Epithelial cell of esophagus (primary cell): ENCODE results near the gene ANAPC10.
"Not testable (repeated sequence)": the region's sequence is repeated elsewhere in the genome, so short reads cannot be mapped to it uniquely, and the experiment has no call there.

Experiments
- DNase-seq: peaks from one replicate; pipeline ENCODE4 v3.0.0; 2010; ENCODE audit warnings: low read depth
- H3K4me3 ChIP-seq: 2 replicates; pipeline ENCODE4 v1.5.1; 2011; ENCODE audit warnings: mild to moderate bottlenecking, low read length, control low read depth
- TF ChIP-seq, protein P1 (sequence below): IDR thresholded peaks from 2 replicates; pipeline ENCODE4 v1.5.1; 2011; ENCODE audit warnings: low read depth, mild to moderate bottlenecking, low read length, control low read depth, inconsistent platforms; ENCODE audit not compliant: insufficient read depth; ENCODE audit errors: missing control alignments

Gene ANAPC10, protein sequence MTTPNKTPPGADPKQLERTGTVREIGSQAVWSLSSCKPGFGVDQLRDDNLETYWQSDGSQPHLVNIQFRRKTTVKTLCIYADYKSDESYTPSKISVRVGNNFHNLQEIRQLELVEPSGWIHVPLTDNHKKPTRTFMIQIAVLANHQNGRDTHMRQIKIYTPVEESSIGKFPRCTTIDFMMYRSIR

DNA sequence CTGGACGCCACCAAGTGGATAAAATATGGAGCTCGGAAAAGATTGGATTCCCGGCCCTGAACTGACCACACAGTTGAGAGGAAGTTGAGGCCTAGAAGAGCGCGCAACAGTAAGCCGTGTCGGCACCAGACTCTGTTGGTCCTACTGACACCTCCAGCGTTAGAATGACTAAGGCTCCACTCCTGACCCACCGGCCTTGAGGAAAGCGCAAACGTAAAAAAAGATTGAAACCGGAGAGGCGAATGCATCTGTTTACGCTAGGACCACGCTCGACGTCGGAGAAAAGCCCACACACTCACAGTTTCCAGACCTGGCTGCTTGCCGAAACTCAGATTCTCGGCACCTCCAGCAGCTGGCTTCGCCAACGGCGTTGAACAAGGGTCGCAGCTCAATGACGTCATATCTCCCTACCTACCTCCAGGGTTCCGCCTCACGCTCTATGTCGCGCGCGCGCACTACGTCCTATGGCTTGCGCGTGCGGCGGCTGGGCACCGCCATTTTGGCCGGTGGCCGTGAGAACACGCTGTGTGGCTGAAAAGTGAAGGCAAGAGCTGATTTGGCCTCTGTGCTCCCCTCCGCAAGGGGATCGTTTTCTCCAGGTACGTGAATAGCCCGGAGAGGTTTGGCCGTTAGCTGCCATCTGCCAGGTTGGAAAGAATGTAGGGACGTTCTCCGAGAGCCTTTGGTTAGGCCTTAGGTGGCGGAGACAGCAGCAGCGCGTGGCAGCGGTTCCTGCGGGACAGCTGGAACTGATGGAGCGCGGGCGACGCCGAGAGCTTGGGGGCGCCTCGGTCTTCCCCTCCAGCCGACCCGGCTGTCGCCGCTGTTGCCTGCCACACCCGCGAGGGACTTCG lies at the start of gene ANAPC10, which contains the start of gene ABCE1:
ANAPC10 (minus strand) TSS at position 376 of the 854 bp plus-strand sequence. CDS start 2,097 bp downstream, outside the sequence.
ABCE1 (plus strand) TSS at position 491 of the 854 bp plus-strand sequence. CDS start 6,102 bp downstream, outside the sequence.
- H3K4me3 ChIP-seq: peak within 1 kb of the TSS; percentile 92
- peak; percentile 99 for DNase-seq
- TF ChIP-seq, protein P1, sequence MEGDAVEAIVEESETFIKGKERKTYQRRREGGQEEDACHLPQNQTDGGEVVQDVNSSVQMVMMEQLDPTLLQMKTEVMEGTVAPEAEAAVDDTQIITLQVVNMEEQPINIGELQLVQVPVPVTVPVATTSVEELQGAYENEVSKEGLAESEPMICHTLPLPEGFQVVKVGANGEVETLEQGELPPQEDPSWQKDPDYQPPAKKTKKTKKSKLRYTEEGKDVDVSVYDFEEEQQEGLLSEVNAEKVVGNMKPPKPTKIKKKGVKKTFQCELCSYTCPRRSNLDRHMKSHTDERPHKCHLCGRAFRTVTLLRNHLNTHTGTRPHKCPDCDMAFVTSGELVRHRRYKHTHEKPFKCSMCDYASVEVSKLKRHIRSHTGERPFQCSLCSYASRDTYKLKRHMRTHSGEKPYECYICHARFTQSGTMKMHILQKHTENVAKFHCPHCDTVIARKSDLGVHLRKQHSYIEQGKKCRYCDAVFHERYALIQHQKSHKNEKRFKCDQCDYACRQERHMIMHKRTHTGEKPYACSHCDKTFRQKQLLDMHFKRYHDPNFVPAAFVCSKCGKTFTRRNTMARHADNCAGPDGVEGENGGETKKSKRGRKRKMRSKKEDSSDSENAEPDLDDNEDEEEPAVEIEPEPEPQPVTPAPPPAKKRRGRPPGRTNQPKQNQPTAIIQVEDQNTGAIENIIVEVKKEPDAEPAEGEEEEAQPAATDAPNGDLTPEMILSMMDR: peak; percentile 14

DNA sequence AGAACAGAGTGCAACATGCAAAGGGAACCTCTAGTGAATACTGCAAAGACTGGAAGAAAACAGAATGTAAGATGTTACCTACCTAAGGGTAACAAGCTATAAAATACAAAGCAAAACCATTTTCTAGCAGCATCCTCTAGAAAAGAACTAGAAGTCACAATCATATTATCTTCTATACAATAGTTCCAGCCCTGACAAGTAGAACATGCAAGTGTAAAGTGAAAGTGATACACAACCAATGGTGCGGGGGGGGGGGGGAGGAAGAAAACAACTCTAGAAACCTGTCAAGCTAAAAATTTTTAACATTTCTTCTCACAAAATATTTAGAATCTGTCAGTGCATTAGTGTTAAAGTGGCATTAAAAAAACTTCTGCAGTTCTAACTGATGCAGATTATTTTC lies 38.2 kb upstream of the ANAPC10 start:
- H3K4me3 ChIP-seq, DNase-seq: not testable (repeated sequence)

- no peak for DNase-seq
- H3K4me3 ChIP-seq: no peak overlapping the region
- TF ChIP-seq, protein P1: no peak
These were observed 34.6 kb upstream of the ANAPC10 start for GRCh38 chr4:145132511-145133098.

DNA sequence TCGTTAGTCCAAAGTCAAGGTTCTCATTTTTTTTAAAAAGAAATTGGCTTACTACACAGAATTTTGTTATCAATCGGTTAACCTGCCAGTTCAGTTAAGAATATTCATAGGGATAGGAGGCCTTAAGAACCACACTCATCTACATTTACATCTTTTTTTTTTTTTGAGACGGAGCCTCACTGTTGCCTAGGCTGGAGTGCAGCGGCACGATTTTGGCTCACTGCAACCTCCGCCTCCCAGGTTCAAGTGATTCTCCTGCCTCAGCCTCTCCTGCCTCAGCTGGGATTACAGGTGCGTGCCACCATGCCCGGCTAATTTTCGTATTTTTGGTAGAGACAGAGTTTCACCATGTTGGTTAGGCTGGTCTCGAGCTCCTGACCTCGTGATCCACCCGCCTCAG lies 33.9 kb upstream of the ANAPC10 start:
- TF ChIP-seq, protein P1: no peak
- no peak overlapping the region for H3K4me3 ChIP-seq
- DNase-seq: no peak

DNA sequence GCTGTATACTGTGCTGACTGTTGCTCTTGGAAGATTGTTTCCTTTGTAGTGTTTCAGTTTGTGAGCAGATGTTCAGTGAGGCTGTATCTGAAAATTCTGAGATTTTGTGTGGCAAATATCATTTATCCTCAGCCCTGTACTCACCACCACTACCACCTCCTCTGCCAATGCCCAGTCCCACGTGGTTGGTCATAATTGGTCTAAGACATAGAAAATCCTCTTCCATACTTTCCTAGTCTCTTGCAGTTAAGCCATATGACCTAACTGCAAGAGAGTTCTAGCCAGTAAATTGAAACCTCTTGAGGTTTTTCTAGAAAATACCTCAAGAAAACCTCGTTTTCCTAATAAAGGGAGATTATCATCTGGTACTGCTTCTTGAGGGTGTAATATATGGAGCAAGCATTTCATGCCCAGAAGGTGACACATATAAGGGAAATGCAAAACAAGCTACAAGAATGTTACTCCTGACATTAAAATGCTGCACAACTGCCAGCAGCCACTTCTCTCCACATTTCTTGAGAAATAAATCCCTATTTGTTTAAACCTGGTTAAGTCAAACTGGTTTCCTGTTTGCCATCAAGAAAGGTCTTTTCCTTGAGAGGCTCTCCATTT lies 32.9 kb upstream of the ANAPC10 start:
- H3K4me3 ChIP-seq: no peak overlapping the region
- TF ChIP-seq, protein P1: no peak
- DNase-seq: peak; percentile 59

DNA sequence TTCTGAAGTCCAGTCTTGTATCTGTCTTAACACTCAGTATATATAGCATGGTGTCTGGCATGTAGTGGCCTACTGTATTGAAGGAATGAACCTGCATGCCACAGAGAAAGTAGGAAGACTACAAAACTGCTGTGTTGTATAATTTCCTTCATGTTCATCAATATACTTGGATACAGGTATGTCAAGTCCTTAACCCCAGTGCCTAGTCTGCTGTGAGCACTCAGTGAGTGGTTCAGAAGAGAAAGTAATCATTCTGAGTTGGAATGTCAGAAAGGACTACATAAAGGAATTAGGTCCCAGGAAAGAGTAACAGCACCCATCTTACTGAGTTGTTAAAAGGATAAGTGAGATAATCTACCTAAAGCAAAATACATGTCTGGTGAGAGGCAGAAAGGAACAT lies 32.1 kb upstream of the ANAPC10 start:
- no peak overlapping the region for H3K4me3 ChIP-seq
- no peak for DNase-seq
- TF ChIP-seq, protein P1: no peak

- TF ChIP-seq, protein P1: no peak
These were observed 27.4 kb upstream of the ANAPC10 start for GRCh38 chr4:145125396-145125795.

More at GRCh38 chr4:145125396-145125795, 27.4 kb upstream of the ANAPC10 start:
- no peak for DNase-seq
- H3K4me3 ChIP-seq: no peak overlapping the region
